ENCODE results near the gene MANBA.
"Not testable (repeated sequence)": the region's sequence is repeated elsewhere in the genome, so short reads cannot be mapped to it uniquely, and the experiment has no call there.

The MANBA gene

DNA sequence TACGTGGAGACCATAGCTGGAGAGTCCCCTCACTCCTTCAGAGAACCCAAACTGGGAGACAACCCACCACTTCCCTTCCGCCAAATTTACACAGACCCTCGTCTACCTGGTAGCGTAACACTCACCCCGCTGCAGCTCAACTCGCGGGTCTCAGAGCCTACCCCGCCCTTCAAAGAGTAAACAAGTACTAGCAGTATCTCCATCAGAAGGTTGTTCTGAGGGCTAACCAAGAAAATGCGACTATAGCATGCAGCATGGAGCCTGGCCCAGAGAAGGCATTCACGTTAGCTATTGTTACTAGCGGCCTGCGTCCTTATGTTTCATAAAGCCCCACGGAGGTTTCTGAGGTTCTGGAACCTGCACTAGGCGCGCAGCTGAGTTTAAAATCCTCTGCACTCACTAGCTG lies 531 bp upstream of the MANBA start:
- DNase-seq: no peak

DNA sequence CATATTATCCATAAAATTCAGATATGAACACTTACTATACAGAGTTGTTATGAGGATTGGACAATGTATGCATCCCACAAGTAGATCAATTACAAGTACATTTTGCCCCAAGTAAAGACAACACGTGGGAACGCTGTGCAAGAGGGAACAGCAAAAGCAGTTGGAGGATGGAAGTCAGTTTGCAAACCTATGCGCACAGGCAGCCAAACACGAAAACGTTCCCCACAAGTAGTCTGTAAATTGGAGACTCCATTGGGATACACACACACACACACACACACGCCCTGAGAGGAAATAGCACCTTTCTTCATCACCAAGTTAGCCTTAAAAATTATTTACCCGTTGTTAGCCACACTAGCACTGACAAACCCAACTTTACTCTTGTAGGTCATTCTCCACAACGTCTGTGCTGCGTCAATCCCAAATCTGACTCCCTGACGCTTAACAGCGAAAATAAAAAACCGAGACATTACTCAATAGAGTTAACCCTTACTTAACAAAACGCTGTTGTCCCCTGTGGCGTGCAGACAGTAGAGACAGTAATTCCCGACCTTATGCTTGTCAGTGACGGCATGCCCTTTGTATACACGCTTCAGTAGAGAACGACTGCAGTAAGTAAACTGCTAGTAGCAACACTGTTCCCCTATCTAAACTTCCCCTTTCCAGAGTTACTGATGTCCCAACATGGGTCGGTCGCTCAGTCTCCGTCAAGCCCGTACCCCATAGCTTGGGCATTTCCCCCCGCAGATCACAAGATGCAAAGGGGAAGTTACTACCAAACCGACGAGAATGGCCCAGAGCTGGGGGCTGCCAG lies 730 bp downstream of the MANBA start:
- DNase-seq: no peak

GRCh38 chr4:102758241-102759160 lies 2.3 kb downstream of the MANBA start:
- DNase-seq: no peak

GRCh38 chr4:102757681-102758080 lies 3.1 kb downstream of the MANBA start:
- DNase-seq: no peak

- no peak for DNase-seq
These were observed 6.7 kb downstream of the MANBA start for GRCh38 chr4:102754044-102754443.

DNA sequence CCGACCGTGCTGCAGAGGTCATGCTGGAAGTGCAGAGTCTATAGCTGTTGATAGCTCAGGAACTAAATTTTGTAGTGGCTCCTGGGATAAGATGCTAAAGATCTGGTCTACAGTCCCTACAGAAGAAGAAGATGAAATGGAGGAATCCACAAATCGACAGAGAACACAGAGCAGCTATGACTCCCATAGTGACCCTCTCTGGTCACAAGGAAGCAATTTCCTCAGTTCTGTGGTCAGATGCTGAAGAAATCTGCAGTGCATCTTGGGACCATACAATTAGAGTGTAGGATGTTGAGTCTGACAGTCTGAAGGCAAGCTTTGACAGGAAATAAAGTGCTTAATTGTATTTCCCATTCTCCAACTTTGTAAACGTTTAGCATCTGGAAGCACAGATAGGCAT lies 8.8 kb downstream of the MANBA start:
- DNase-seq: no peak

- DNase-seq: not testable (repeated sequence)
These were observed 17.4 kb downstream of the MANBA start for GRCh38 chr4:102743352-102743751.

GRCh38 chr4:102738802-102739201 lies 22.0 kb downstream of the MANBA start:
- not testable (repeated sequence) for DNase-seq

GRCh38 chr4:102736636-102737549 lies 23.9 kb downstream of the MANBA start:
- DNase-seq: no peak

- DNase-seq: no peak
These were observed 25.2 kb downstream of the MANBA start for GRCh38 chr4:102735582-102735981.

DNA sequence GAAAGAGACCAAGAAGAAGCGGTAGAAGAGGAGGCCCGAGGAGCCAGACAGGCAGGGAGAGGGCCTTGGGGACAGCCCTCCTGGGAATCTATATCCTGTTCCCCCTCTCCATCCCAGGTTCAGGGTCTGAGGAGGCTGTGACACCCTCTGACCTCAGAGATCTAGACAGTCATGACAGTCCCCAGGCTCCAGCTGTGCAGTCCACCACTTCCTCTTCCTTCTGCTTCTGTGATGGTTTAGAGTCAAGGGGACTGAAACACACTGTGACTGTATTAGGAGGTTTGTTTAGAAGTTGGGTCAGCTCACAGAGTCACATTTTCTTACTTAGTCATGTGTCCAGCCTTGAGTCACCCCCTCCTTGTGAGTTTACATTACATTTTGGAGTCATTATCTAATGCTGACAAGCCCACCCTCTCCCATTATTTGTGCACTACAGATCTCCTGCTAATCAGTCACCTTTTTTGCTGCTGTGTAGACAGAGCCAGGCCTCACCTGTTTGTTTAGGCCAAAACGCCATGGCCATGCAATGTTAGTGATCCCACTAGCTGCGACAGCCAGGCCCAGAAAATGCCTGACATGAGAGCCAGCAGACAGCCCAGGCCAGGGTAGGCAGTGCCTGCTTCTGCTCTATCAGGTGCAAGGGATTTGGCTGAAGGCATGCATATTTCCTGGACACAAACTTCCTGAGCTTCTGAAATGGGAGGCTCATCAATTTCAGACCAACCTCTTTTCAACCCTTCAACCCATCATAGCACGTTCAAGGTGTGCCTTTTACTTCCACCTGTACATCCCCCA lies 26.0 kb downstream of the MANBA start:
- no peak for DNase-seq

- no peak for DNase-seq
These were observed 26.7 kb downstream of the MANBA start for GRCh38 chr4:102734116-102734515.

DNA sequence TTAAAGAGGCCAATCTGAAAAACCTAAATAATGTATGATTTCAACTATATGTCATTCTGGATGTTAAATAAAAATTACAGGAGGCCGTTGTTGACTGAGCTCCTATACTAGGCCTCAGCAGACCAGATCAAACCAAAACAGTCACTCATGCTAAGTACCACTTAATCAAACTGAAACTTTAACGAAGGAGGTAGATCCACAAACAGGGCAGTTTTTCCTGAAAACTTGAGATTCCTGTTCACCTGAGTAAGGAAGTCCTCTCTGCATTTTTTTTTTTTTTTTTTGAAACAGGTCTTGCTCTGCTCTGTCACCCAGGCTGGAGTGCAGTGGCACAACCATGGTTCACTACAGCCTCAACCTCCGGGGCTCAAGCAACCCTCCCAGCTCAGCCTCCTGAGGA lies 27.7 kb downstream of the MANBA start:
- no peak for DNase-seq

DNA sequence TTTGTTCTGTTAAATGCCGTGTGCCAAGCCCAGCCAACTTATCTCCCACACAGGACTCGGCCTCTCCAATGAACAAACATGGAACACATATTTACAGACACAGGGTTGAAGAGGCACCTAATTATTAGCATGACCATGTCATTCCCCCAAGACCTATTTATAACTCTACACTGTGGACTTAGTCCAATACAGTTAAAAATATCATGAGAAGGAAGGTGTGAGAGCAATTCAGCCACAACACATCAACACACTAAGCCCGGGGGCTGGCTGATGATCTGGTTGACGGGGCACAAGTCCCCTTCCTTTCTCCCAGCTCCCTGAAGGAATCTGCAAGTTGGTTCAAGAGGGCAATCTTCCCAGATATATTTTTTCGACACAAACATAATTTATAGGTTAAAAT lies 28.1 kb downstream of the MANBA start:
- DNase-seq: no peak

- no peak for DNase-seq
These were observed 29.7 kb downstream of the MANBA start for GRCh38 chr4:102730968-102731533.

DNA sequence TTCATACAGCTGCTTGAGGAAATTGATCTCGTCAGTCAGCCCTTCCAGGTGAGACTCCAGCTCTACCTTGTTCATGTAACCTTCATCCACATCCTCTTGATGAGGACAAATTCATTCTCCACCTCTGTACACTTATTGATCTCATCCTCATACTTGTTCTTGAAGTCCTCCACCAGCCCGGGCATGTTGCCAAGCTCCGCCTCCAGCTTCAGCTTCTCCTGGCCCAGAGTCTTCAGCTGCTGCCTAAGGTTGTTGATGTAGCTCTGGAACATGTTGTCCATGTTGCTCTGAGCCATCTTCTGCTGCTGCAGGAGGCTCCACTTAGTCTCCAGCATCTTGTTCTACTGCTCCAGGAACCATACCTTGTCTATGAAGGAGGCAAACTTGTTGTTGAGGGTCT lies 31.3 kb downstream of the MANBA start:
- DNase-seq: not testable (repeated sequence)

DNA sequence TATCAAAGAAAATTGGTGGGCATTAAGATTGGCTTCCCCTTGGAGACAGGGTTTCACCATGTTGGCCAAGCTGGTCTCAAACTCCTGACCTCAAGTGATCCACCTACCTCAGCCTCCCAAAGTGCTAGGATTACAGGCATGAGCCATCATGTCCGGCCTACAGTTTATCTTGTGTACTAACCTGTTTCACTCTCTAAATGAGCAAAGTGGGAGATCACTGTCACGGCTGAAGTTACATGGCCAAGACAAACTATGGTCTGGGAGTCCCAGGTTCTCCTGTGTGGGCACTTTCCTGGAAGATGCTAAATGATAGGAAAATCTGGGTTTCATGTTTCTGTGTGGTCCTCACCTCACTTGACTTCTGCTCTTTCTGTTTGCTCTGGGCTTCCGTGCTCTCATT lies 33.8 kb downstream of the MANBA start:
- not testable (repeated sequence) for DNase-seq

- DNase-seq: no peak
These were observed 34.7 kb downstream of the MANBA start for GRCh38 chr4:102726068-102726467.

DNA sequence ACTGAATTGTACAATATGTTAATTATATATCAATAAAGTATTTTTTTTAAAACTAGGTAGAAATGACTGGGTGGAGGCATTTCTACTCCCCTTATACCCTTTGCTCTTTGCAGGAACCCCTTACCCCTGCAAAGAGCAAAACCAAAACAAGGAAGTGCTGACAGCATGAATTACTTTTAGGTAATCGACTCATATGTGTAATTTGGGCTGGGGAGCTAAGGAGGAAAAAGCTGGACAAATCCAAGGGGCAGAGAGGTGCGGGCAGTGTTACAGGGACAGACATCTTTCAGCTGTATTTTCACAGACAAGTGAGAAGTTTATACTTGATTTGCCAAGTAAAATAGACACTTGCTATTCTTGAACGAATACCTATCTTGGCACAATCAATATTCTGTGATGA lies 35.5 kb downstream of the MANBA start:
- no peak for DNase-seq

DNA sequence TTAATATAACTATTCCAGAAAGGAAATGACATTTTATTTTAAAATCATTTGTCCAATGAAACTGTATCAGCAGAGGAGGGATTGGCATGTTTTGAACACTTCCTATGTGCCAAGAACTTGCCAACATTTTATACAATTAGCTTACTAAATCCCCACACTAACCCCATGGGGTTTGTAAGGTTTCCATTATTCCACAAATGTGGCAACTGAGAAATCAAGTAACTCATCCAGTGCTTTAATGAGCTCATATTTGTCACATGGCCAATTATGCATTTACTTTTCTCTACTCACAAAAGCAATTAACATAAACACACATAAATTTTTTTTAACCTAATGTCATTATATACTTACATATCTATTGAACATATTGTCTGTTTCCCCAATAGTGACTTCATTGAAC lies 37.3 kb downstream of the MANBA start:
- DNase-seq: no peak

DNA sequence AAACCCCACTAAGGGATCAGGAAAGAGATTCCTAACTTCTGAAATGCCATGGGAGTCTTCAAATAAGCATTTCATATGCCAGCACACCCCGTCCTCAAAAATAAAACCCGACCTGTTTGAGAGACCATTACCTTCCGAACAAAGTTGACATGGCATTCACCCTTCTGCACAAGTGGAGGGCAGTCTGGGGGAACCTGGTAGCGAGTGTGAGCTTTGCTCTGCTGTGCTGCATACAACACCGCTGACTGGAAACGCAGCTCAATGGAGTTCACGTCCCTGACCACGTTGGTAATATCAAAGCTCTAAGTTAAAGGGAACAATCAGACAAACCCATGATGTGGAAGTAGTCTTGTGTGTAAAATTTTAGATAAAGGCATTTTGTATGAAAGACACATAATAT lies 38.0 kb downstream of the MANBA start:
- no peak for DNase-seq
